Measurements from ENCODE around the gene AKAP8L. TPM values are rescaled to one million over a fixed set of nuclear protein-coding genes. Genes with fewer than 3 reads are reported as not detected.
"Not testable (repeated sequence)": the region's sequence is repeated elsewhere in the genome, so short reads cannot be mapped to it uniquely, and the experiment has no call there.

Gene AKAP8L
- total and polyA plus RNA-seq, 9 of the 15 experiments (the other 6 are each of a cell fraction or from before 2014, with no cell fraction given): 2.4 to 116 (median 70.7) TPM

DNA sequence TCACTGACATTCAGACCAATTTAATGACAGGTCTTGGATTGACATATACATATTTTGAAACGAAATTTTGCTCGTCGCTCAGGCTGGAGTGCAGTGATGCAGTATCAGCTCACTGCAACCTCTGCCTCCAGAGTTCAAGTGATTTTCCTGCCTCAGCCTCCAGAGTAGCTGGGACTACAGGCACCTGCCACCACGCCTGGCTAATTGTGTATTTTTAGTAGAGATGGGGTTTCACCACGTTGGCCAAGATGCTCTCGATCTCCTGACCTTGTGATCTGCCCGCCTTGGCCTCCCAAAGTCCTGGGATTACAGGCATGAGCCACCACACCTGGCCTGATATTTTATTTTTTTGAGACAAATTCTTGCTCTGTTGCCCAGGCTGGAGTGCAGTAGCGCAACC is 66.3 kb downstream of the AKAP8L start:
- intact Hi-C loops (cut with micrococcal nuclease); H3K9ac ChIP-seq (ENCODE audit: insufficient read depth in 1 of 2, low read depth in 2 of 2, low read length in 2 of 2); DNase-seq (ENCODE audit: extremely low read depth in 1 of 4, low spot score in 3 of 4); H3K27me3 ChIP-seq (ENCODE audit: control insufficient read depth in 2 of 2, insufficient read depth in 2 of 2, low read length in 2 of 2); H3K4me2 ChIP-seq (ENCODE audit: insufficient read depth, low read length); ATAC-seq; H3K4me3 ChIP-seq; in situ Hi-C loops (cut with MboI); H3K79me2 ChIP-seq (ENCODE audit: control insufficient read depth, insufficient read depth, low read length); BruUV-seq (replicated peaks); H3K9me3 ChIP-seq (replicated peaks; ENCODE audit: control insufficient read depth, insufficient read depth, low read depth, low read length); H3K4me1 ChIP-seq (replicated peaks in 1 of 2; ENCODE audit: control insufficient read depth in 2 of 2, insufficient read depth in 2 of 2, low read length in 2 of 2); FAIRE-seq; H3K27ac ChIP-seq (ENCODE audit: extremely low read depth, low read depth, low read length); H3K9me1 ChIP-seq (ENCODE audit: control insufficient read depth, insufficient read depth, low read length); H4K20me1 ChIP-seq (replicated peaks; ENCODE audit: control insufficient read depth, insufficient read depth, low read length); H2AFZ ChIP-seq (ENCODE audit: low read depth, low read length): not testable (repeated sequence)
- peaks cover 29% of the 10 kb centered on the region; the same call in 2 of the 3 replicates for H3K36me3 ChIP-seq (ENCODE audit: control insufficient read depth, insufficient read depth, low read length)
- 73% methylated on average over 7 of the region's 8 CpGs for WGBS (ENCODE audit: insufficient coverage, low coverage, missing lambda C conversion rate)
- POLR2A ChIA-PET: interaction anchor here (0.8 kb wide), 1 partner anchor 312 kb away, joined by 5 read pairs; no protein-coding TSS in a partner anchor
- peak; percentile 11; the same call in 1 of the 2 replicates for TF ChIP-seq POLR2AphosphoS5 (IDR thresholded peaks at IDR 0.05; ENCODE audit: control insufficient read depth, insufficient read depth, low read depth, low read length)
- peak; percentile 31 for TF ChIP-seq SUPT5H (IDR thresholded peaks at IDR 0.05)
- peak; percentile 37 for TF ChIP-seq POLR2B (IDR thresholded peaks at IDR 0.05; ENCODE audit: low read depth, partially characterized antibody)
- CTCF ChIA-PET (ENCODE audit: low intra/inter-chr PET ratio): interaction anchor here (0.7 kb wide), 1 partner anchor 179 kb away, joined by 3 read pairs; no protein-coding TSS in a partner anchor

GRCh38 chr19:15341328-15341727 is 77.5 kb downstream of the AKAP8L start:
- BruUV-seq (replicated peaks); H3K36me3 ChIP-seq (ENCODE audit: control insufficient read depth, insufficient read depth, low read length); H3K27ac ChIP-seq (ENCODE audit: extremely low read depth, low read depth, low read length); CTCF ChIA-PET (ENCODE audit: low intra/inter-chr PET ratio); H3K27me3 ChIP-seq (ENCODE audit: control insufficient read depth in 2 of 2, insufficient read depth in 2 of 2, low read length in 2 of 2); H2AFZ ChIP-seq (ENCODE audit: low read depth, low read length); H3K9me3 ChIP-seq (replicated peaks; ENCODE audit: control insufficient read depth, insufficient read depth, low read depth, low read length); FAIRE-seq; H3K9me1 ChIP-seq (ENCODE audit: control insufficient read depth, insufficient read depth, low read length); H4K20me1 ChIP-seq (replicated peaks; ENCODE audit: control insufficient read depth, insufficient read depth, low read length); ATAC-seq; in situ Hi-C loops (cut with MboI); H3K9ac ChIP-seq (ENCODE audit: insufficient read depth in 1 of 2, low read depth in 2 of 2, low read length in 2 of 2); H3K79me2 ChIP-seq (ENCODE audit: control insufficient read depth, insufficient read depth, low read length); H3K4me1 ChIP-seq (replicated peaks in 1 of 2; ENCODE audit: control insufficient read depth in 2 of 2, insufficient read depth in 2 of 2, low read length in 2 of 2); POLR2A ChIA-PET; H3K4me2 ChIP-seq (ENCODE audit: insufficient read depth, low read length); intact Hi-C loops (cut with micrococcal nuclease); DNase-seq (ENCODE audit: extremely low read depth in 1 of 4, low spot score in 3 of 4); H3K4me3 ChIP-seq: not testable (repeated sequence)
- 93% methylated on average over 11 of the region's 11 CpGs for WGBS (ENCODE audit: insufficient coverage, low coverage, missing lambda C conversion rate)
